ENCODE results near the gene OR4C15.

DNA sequence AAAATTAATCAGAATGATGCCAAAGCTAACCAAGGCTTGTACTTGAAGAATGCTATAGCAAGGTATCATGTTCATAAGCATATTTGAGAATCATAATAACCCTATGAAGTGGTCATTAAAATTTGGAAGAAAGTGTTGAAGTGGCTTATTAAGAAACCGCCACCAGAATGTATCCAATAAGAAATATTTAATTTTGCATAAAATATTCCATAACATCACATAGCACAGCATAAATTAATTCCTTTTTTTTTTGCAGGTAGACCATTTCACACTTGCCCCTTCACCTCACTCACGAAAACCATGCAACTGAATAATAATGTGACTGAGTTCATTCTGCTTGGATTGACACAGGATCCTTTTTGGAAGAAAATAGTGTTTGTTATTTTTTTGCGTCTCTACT, 17.6 kb downstream of the OR4C15 start, which contains the start of gene OR4C16:
- TF ChIP-seq, protein P1, sequence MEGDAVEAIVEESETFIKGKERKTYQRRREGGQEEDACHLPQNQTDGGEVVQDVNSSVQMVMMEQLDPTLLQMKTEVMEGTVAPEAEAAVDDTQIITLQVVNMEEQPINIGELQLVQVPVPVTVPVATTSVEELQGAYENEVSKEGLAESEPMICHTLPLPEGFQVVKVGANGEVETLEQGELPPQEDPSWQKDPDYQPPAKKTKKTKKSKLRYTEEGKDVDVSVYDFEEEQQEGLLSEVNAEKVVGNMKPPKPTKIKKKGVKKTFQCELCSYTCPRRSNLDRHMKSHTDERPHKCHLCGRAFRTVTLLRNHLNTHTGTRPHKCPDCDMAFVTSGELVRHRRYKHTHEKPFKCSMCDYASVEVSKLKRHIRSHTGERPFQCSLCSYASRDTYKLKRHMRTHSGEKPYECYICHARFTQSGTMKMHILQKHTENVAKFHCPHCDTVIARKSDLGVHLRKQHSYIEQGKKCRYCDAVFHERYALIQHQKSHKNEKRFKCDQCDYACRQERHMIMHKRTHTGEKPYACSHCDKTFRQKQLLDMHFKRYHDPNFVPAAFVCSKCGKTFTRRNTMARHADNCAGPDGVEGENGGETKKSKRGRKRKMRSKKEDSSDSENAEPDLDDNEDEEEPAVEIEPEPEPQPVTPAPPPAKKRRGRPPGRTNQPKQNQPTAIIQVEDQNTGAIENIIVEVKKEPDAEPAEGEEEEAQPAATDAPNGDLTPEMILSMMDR (IDR thresholded peaks at IDR 0.05), result no peak
- TF ChIP-seq EZH2 (IDR thresholded peaks at IDR 0.05), result no peak
